Dermis blood vessel endothelial cell (primary cell): ENCODE measurements around the gene EXOC4. TPM values are rescaled to one million over a fixed set of nuclear protein-coding genes. Genes with fewer than 3 reads are reported as not detected.

ENCODE experiments used
- DNase-seq: peaks from one replicate; pipeline ENCODE4 v3.0.0; 2010
- total RNA-seq: library from RNA; depleted of rRNA; stranded (reverse); fragments of >200 nt; gene quantifications from 2 replicates; pipeline ENCODE4 v1.2.3, GENCODE V29; 2014

EXOC4 gene
- total RNA-seq, 1 donor from 2014 or later, result 112 TPM

DNA sequence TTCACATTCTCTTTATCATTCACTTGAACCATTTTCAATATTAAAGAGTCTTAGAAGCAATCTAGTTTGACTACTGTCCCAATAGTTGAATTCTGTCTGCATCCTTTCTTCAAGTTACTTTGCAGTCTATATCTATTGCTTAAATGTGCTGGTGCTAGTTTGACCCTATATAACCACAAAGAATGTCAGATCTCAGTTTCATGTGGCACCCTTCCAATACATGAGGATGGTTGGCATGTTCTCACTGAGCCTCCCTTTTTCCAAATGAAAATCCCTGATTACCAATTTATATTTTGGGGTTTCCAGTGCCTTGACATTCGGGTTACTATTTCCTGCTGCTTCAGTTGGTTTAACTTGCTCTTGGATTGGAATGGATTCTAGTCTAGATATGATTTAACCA lies 292.7 kb downstream of the EXOC4 start:
- no peak for DNase-seq

DNA sequence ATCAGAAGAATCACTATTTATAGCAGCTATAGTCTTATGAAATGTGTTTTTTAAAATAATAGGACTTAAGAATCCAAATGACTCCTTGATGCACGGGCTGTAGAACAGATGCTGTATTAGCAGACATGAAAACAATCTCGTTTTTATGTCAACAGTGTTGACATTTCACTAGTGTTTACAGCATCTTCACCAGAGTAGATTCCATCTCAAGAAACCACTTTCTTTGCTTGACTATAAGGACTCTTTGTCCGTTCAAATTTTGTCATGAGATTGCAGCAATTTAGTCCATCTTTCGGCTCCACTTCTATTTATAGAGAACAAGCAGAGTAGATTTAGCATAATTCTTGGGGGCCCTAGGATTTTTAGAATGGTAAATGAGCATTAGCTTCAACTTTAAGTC lies 295.1 kb downstream of the EXOC4 start:
- DNase-seq, result no peak

DNA sequence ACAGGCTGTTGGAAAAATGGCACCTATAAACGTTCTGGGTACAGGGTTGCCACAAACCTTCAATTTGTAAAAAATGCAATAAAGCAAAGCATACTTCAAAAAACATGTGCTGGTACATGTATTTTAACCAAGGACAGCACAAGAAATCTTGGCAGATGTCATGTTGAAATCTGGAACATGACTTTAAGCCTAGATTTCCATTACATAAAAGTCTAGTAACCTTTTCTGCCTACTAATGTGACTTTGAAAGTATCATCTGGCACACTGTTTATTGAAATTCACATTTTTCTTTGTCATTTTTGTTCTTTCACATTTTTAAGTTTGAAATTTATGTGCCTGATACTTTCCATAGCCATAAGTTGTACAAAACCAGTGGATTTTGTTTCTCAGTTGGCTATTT lies 296.8 kb downstream of the EXOC4 start:
- no peak for DNase-seq

DNA sequence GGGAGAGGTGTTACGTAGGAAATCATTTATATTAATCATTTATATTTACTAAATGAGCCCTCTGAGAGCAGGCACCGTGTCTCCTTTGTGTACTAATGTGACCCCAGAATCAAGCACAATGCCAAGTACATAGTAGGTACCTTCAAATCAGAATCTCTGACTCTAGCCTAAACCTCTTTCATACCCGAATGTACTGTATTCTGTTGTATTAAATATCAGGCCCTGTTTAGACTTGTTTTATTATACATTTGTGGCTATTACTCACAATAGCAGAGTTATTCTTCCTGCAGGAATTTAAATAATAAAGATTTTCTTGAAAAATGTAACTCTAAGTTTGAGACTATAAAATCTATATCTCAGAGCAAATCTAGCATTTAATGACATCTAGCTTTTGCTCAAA lies 297.3 kb downstream of the EXOC4 start:
- no peak for DNase-seq

DNA sequence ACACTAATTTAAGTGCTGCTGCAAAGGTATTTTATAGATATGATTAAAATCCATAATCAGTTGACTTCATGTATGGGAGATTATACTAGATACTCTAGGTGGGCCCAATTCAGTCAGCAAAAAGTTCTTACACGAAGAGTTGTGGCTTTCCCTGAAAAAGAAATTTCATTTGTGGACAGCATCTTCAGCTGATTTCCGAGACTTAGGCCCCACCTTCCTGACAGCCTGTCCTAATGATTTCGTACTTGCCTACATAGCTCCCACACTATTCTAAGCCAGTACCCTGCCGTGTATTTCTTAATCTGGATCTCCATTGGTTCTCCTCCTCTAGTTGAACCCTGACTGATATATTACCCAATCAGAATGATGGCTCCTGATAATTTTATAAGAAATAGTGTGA lies 297.9 kb downstream of the EXOC4 start:
- no peak for DNase-seq

DNA sequence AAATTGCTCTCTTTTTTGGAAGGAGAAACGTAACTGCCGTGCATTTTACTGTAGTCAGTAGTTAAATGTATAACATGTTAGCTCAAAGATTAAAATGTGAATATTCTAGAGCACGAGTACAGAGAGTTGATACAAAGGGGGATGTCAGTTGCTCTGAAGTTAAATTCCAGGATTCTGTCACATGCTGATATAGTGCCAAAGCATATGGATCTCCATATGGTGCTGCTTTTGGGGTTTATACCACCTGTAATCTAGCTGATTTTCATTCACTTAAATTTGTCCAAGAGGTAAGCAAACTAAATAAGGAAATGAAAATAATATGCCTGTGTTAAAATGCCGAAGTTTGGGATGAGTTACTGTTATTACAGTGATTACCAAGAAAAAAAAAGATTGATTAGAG lies 298.6 kb downstream of the EXOC4 start:
- no peak for DNase-seq

DNA sequence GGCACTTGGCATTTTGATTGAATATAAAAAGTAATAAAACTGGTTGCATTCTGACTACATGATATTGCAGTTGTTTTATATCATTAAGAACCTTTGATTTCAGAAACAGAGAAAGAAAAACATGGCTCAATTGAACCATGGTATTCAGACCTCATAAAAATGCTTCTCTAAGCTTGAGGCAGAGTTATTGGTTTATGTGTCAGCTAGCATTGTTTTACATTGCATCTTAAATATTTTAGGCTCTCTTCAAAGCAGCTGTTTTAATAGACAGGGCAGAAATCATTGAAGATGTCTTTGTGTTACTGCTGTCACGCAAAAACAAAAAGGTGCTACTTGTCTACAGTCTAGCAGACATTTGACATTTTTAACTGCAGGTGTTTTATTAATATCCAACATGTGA lies 299.2 kb downstream of the EXOC4 start:
- no peak for DNase-seq

DNA sequence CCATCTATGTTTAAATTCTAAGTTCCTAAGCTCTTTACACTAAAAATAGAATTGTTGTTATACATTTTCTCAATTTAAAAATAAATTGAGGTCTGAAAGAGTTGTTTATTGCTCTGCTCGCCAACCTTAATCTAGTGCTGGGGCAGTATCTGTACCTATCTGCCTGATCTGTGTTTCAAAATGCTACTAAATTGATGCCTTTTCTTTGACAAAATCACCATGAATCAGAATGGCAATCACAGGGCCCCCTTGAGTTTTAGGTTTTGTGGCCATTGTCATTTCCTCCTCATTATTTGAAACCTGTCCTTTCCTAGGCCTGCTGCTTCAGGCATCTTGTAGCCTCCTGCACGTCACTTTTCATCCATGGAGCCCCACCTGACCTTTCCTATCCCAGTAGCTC lies 301.5 kb downstream of the EXOC4 start:
- DNase-seq, result no peak

DNA sequence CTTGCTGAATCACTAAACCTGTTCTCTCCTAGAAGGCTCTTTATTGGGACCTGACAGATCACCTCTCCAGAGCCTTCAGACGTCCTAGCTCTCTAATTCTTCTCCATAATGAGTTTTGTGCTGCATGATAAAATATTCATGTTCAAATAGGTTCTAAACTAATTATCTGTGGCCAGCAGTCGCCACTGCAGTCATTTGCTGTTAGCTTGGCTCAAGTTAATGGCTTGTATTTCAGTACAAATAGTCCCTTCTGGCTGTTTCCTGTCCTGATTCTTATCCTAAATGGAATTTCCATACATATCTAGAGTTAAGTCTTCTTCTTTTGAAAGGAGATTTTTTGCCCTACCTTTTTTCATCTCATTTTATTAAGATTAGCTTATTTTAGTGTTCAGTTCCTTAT lies 303.2 kb downstream of the EXOC4 start:
- DNase-seq, result peak; percentile 10

DNA sequence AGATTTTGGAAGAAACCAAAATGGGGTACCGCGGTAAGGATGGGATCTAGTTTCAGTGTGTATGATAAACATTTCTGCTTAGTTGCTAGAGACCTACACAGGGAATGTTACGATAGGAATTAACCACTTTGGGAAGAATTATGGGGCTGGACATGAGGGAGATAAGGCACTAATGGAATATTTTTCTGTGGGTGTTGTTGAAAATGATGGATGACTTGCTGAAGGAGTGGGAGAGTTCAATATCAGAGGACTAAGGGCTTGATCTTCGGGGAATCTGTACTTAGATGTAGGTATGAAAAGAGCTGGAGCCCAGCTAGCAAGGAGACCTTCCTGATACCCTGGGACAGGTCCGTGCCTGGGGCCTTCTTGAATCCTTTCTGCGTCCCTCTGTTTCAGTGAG lies 303.7 kb downstream of the EXOC4 start:
- DNase-seq, result no peak

DNA sequence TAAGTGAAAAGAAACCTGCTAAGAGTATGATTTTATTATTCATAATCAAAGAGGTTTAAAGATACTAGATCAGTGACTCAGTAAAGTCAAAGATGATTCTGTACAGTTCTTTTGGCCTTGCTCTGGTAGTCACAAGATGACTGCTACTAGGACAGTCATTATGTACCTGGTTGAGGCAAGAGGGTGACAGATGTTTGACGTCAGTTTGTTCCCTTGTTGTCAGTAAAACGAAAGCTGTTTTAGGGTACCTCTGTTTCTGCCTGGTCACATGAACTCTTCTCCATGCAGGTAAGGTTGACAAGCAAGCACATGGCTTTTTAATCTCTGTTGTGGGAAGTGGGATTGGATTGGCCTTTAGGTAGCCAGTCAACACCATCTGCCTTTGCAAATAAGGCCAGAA lies 308.0 kb downstream of the EXOC4 start:
- DNase-seq, result no peak

DNA sequence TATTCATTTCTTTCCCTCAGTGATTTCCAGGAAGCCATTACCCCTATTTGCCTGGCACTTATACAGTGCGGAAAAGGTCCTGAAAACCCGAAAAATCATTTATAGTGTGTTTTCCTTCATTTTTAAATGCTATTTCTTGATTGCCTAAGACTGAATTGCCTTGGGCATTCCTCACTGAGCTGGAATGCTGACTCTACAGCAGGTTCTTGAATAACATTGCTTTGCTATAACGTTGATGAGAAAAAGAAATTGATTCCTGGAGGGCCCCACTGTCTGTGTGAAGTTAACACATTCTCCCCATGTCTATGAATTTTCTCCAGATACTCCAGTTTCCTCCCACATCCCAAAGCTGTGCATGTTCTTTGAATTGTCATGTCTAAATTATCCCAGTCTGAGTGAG lies 308.5 kb downstream of the EXOC4 start:
- no peak for DNase-seq

DNA sequence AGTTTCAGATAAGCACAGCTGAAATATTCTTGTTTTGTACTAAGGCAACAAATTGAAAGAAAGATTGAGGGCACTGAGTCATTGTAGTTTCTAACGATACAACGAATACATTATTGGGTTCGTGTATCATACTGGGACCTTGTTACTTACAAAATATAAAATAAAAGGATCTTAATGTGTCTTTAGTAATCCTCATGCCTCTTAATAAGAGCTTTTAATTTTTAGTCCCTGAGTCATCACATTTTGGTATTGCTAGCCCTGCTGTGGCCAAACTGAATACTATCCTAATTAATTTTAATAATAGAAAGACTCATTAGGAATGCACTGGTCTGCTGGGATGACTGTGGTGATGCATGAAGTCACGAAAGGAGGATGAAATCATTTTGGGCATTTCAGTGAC lies 309.7 kb downstream of the EXOC4 start:
- DNase-seq, result no peak

DNA sequence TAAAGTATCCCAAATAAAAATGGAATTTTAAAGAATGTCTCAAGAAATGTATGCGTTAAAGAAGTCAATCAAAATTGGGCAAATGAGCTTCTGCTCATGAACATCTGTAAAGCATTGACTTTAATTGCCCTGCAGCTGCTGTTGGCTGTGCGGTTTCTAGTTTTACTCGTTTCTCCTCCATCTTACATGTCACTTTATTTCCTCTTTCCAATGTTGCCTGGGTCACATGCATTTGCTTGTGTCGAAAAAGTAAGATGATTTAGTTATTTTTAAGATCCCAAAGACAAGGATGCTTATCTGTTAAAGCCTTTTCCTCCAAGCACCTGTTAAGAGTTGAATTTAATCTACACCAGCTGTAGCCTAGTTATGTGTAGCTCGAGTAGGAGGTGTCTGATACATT lies 310.4 kb downstream of the EXOC4 start:
- no peak for DNase-seq

DNA sequence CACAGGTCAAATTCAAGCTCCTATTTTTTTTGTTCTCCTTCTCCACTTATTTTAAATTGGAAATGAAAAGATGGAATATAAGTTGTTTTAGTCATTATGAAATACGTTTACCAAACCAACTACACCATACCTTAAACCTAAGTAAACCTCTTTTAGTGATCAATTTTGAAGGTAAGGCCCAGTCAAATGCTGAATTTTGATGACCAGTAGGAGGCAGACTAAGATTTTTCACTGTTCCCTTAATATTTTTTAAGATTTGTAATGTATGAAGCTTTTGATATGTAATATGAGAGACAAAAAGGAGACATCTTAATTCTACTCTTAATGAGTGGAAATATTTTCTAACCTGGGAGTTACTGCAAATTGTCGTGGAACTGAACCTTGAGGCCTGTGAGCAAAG lies 311.6 kb downstream of the EXOC4 start:
- DNase-seq, result peak; percentile 15

DNA sequence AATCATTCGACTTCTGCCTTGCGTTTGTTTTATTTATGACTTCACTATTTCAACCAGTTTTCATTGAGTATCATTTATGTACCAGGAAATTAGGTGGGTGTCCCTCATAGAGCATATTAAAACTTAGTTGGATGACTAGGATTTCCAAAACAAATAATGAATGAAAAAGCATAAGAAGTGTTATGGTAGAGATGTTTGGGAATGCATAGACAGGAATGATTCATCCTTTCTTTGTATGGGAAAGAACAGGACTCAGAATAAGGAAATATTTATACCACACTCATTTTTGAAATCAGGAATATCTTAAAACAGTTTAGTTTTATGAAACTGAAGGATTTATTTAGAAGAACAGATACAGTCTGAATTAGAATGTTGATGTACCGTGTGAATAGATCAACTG lies 315.7 kb downstream of the EXOC4 start:
- no peak for DNase-seq

DNA sequence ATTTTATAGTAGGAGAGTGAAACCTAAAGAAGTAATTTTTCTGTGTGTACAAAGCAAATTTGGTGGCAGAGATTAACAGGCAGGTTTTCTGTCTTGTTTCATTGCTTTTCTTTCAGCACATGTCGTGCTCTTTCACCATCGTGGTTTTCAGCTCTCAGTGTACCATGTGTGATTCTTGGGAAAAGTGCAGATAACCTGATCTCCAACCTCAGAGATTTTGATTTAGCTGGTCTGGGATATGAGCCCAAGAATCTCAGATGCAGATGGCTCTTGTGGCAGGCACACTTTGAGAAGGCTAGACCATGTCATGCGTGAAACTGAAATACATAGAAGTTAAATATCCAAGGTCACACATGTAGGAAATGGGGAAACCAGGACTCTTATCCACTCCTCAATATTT lies 317.4 kb downstream of the EXOC4 start:
- no peak for DNase-seq

DNA sequence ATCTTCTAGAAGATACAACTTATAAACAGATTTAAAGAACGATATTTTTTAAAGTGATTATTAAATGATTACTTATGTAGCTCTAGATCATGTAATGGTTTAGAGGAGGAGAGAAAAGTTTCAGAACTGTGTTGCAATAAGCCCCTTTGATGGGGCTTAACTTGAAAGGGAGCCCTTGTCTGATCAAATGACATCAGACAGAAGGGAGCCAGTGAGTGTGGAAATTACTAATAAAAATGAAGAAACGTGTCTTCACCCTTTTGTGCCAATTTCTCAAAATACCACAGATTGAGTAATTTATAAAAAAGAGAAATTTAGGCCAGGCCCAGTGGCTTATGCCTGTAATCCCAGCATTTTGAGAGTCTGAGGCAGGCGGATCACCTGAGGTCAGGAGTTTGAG lies 318.2 kb downstream of the EXOC4 start:
- no peak for DNase-seq

DNA sequence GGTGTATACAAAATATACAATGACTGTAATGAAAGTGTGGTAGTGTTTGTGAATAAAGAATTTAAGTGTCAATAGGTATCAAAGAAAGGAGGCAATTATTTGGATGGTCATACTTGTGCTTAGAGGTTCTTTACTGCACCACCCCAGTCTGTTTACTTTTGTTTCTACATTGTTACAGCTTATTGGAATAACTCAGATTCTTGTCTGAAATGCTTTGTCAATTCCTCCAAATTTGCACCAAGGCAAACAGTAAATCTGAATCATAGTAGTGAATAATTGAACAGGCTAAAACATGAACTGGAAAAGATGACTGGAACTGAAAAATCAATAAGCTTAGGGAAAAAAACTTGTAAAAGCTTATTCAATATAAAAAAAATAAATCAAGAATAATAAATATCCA lies 319.2 kb downstream of the EXOC4 start:
- DNase-seq, result no peak

DNA sequence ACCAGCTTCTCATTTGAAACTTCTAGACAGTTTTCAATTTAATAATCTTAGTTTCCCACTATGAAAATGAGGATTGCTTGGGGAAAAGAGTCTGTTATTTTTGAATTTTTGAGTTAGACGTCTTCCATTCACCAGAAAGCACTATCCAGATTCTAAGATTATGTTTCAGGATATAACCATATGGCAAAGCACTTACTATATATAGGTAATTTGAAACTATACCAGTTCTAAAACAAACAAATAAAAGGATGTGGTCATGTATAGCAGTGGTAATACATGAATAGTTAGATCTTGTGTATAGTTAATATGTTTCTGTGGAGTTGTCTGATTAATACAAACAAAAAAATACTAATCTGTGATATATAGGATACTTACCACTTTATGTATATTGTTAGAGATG lies 320.0 kb downstream of the EXOC4 start:
- no peak for DNase-seq

DNA sequence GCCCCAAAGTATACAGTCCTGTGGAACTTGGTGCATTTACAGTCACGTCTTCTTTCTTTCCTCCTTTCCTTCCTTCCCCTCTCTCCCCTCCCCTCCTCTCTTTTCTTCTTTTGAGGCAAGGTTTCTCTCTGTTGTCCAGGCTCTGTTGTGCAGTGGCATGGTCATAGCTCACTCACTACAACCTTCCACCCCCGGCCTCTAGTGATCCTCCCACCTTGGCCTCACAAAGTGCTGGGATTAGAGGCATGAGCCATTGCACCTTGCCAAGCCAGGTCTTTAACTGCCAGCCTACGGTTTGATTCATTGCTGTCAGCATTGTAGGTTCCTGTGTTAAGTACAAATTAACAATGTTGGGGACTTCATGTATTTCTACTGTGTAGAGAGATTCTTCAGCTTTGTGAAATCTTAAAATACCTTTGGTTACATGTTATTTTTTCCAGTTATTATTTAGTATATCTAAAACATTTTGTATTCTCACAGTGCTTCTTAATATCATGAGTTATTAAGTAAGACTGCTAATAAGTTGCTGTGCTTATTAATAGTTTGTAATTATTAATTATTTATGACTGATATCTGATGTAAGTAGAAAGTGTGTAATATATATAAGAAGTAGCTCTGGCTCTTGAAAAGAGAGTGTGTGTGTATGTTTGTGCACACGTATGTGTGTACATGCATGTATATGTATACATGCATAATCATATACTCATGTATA lies 320.8 kb downstream of the EXOC4 start:
- DNase-seq, result no peak

DNA sequence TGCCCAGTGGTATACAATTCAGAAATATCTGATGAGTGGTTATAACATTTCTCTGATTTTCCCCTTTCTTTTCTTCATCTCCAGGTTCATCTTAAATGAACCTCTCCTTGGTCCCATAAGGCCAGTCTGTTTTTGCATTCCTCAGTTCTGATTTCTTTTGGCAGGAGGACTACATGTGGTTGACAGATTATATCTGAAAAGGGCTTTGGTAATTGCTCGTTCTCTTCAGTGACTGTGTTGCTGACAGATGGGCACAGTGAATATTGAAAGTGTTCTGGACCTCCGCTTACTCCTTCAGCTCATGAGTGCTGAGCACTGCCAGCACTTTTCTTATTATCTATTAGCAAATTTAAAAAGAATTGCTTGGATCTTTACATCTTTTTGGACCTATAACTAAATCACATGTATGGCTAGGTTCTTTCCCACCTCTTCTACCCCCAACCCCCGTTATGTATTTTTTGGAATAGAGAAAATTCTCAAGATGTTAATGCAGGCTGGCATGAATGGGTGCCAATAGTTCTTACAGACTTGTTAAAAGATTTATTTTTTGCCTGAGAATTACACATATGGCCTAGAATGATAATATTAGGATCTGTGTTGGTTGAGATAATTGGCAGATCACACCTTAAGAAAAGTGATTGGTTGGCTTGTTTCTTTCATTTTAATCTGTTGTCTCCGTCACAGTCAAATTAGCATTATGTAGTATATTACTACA lies 323.0 kb downstream of the EXOC4 start:
- DNase-seq, result no peak

DNA sequence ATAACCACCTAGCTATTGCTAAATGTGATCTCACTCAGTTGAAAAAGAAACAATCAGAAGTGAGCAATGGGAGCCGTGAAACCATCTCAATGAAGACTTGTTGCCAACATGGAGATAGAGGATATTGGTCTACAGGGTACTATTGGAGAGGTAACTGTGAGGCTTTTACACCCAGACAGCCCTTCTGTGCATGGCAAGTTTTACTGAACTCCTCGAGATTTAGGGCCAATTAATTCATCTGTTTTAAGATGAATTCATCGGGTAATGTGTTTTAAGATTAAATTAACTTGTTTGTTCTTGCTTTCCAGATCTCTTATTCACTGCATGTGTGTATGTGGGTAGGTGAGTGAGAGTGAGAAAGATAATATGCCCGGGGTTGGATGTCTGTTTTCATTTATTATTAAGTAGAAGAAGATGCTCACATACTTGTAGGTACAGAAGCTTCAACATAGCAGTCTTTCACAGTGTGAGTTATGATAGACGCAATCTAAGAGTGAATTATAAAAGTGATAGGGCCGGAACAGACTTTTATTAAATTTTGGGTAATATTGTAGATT lies 323.8 kb downstream of the EXOC4 start:
- DNase-seq, result no peak

DNA sequence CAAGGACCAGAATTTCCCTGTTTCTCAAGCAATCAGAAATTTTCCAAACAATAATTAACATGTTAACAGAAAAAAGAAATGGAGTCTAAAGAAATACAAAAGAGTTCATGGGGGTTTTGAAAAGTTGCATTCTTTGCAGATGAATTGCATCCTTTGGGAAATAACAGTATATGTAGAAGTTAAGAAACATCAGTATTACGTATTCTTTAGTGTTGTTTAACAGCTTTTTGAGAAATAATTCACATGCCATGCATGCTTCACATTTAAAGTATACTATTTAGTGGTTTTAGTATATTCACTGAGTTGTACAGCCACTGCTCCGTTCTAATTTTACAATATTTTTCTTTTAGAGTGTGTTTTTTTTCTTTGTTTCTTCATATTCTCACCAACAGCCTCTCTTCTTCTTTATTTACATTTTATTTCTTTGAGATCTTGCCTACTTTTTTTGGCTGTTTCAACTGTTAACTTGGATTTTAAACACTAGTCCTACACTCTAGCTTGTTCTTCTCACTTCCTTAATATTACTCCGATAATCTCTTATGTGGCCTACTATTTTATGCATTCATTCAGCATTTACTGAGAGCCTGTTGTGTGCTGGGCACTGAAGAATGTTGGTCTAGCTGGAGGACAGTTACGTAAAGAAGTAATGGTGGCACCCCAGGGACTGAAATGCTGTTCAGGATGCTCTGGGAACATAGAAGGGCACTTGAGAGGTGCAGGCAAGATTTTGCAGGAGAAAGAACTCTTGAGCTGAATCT lies 330.1 kb downstream of the EXOC4 start:
- peak; percentile 73 for DNase-seq
